Astrocyte (in vitro differentiated cells and primary cell): ENCODE measurements around the gene YTHDF1. TPM values are rescaled to one million over a fixed set of nuclear protein-coding genes. Genes with fewer than 3 reads are reported as not detected.
"Not testable (repeated sequence)": the region's sequence is repeated elsewhere in the genome, so short reads cannot be mapped to it uniquely, and the experiment has no call there.

Source experiments
- DNase-seq: peaks from one replicate; pipeline ENCODE4 v3.0.0-alpha.2; 2010; ENCODE audit warnings: low read depth
- FAIRE-seq: peaks from 2 replicates; lab custom pipeline; 2011; peaks lifted over from hg19 to GRCh38; lab: Jason Lieb, UNC
- H2AFZ ChIP-seq: 2 replicates; pipeline ENCODE4 v1.6.0; 2012; ENCODE audit warnings: low read depth, low read length, inconsistent platforms
- H3K27ac ChIP-seq: 2 replicates; pipeline ENCODE4 v1.5.1; 2011; ENCODE audit warnings: low read depth, low read length, inconsistent platforms
- H3K27me3 ChIP-seq: 2 replicates; pipeline ENCODE4 v1.6.0; 2011; ENCODE audit warnings: low read length, inconsistent platforms; ENCODE audit not compliant: insufficient read depth
- H3K36me3 ChIP-seq: 2 replicates; pipeline ENCODE4 v1.5.1; 2011; ENCODE audit warnings: low read length, inconsistent platforms; ENCODE audit not compliant: insufficient read depth
- H3K4me1 ChIP-seq: 2 replicates; pipeline ENCODE4 v1.5.1; 2011; ENCODE audit warnings: low read length, inconsistent platforms; ENCODE audit not compliant: insufficient read depth
- H3K4me2 ChIP-seq: 2 replicates; pipeline ENCODE4 v1.6.0; 2012; ENCODE audit warnings: low read length, inconsistent platforms
- H3K4me3 ChIP-seq: 2 replicates; pipeline ENCODE4 v1.5.1; 2011; ENCODE audit warnings: low read depth, mild to moderate bottlenecking, low read length, inconsistent platforms; ENCODE audit not compliant: insufficient read depth
- H3K79me2 ChIP-seq: 2 replicates; pipeline ENCODE4 v1.6.0; 2012; ENCODE audit warnings: mild to moderate bottlenecking, low read length, inconsistent platforms; ENCODE audit not compliant: insufficient read depth
- H3K9ac ChIP-seq: 2 replicates; pipeline ENCODE4 v1.6.0; 2012; ENCODE audit warnings: mild to moderate bottlenecking, low read length, inconsistent platforms
- H3K9me3 ChIP-seq: 2 replicates; pipeline ENCODE4 v1.5.1; 2012; ENCODE audit warnings: low read depth, mild to moderate bottlenecking, low read length, inconsistent platforms; ENCODE audit not compliant: insufficient read depth
- H4K20me1 ChIP-seq: 2 replicates; pipeline ENCODE4 v1.6.0; 2012; ENCODE audit warnings: low read length, inconsistent platforms; ENCODE audit not compliant: insufficient read depth
- H3K27ac Mint-ChIP-seq: one replicate; pipeline ENCODE4 v1.8.0; 2021; ENCODE audit warnings: mild to moderate bottlenecking, mixed read lengths; ENCODE audit not compliant: unreplicated experiment
- H3K27me3 Mint-ChIP-seq: one replicate; pipeline ENCODE4 v1.8.0; 2021; ENCODE audit warnings: low read depth, mixed read lengths; ENCODE audit not compliant: unreplicated experiment
- H3K36me3 Mint-ChIP-seq: one replicate; pipeline ENCODE4 v1.8.0; 2021; ENCODE audit warnings: low read depth, mixed read lengths; ENCODE audit not compliant: unreplicated experiment
- H3K4me1 Mint-ChIP-seq: one replicate; pipeline ENCODE4 v1.8.0; 2021; ENCODE audit warnings: low read depth, mixed read lengths; ENCODE audit not compliant: unreplicated experiment
- H3K4me3 Mint-ChIP-seq: one replicate; pipeline ENCODE4 v1.8.0; 2021; ENCODE audit warnings: mild to moderate bottlenecking, moderate library complexity, mixed read lengths; ENCODE audit not compliant: unreplicated experiment
- H3K9me3 Mint-ChIP-seq: one replicate; pipeline ENCODE4 v1.8.0; 2021; ENCODE audit warnings: mild to moderate bottlenecking, mixed read lengths; ENCODE audit not compliant: unreplicated experiment
- EZH2 ChIP-seq: IDR thresholded peaks from 2 replicates; pipeline ENCODE4 v1.6.1; 2012; ENCODE audit warnings: mild to moderate bottlenecking, low read length, inconsistent platforms; ENCODE audit not compliant: insufficient read depth
- total RNA-seq: library from RNA; stranded (reverse); gene quantifications from 2 replicates; pipeline ENCODE4 v1.2.1, GENCODE V29; 2021
- TF ChIP-seq, protein P1 (sequence below): IDR thresholded peaks from 2 replicates; pipeline ENCODE4 v1.5.1; 2011; ENCODE audit warnings: low read depth, mild to moderate bottlenecking, inconsistent platforms, low read length, moderate library complexity; ENCODE audit not compliant: insufficient read depth

YTHDF1 gene
- total RNA-seq, 1 donor from 2014 or later, result 107 TPM

DNA sequence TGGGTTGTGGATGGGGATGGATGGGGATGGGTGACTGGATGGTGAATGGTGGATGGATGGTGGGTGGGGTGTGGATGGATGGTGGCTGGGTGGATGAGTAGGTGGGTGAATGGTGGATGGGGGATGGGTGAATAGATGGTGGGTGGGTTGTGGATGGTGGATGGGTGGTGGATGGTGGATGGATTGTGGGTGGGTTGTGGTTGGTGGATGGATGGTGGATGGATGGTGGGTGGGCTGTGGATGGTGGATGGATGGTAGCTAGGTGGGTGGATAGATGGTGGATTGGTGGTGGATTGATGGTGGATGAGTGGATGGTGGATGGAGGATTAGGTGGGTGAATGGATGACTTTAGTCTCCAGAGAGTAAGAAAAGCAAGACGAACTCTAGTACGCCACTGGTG lies 57.6 kb downstream of the YTHDF1 start:
- H3K9ac ChIP-seq, result no peak overlapping the region
- DNase-seq (no peak), FAIRE-seq (no peak)
- H3K36me3 ChIP-seq, result no peaks in the 10 kb centered on the region
- Mint-ChIP-seq H3K27me3 (peaks cover 52% of the 10 kb centered on the region), H3K4me1 (no peaks in the 10 kb centered on the region), H3K4me3 (no peak overlapping the region), H3K27ac (no peak overlapping the region), H3K36me3 (peaks cover 3% of the 10 kb centered on the region), H3K9me3 (peaks cover 4% of the 10 kb centered on the region)
- H3K4me1 ChIP-seq, result no peaks in the 10 kb centered on the region
- no peak overlapping the region for H3K4me3 ChIP-seq
- H4K20me1 ChIP-seq, result no peaks in the 10 kb centered on the region
- no peak overlapping the region for H3K4me2 ChIP-seq
- H3K27me3 ChIP-seq, result peaks cover 16% of the 10 kb centered on the region
- no peak for TF ChIP-seq EZH2
- TF ChIP-seq, protein P1, sequence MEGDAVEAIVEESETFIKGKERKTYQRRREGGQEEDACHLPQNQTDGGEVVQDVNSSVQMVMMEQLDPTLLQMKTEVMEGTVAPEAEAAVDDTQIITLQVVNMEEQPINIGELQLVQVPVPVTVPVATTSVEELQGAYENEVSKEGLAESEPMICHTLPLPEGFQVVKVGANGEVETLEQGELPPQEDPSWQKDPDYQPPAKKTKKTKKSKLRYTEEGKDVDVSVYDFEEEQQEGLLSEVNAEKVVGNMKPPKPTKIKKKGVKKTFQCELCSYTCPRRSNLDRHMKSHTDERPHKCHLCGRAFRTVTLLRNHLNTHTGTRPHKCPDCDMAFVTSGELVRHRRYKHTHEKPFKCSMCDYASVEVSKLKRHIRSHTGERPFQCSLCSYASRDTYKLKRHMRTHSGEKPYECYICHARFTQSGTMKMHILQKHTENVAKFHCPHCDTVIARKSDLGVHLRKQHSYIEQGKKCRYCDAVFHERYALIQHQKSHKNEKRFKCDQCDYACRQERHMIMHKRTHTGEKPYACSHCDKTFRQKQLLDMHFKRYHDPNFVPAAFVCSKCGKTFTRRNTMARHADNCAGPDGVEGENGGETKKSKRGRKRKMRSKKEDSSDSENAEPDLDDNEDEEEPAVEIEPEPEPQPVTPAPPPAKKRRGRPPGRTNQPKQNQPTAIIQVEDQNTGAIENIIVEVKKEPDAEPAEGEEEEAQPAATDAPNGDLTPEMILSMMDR, result no peak
- no peak overlapping the region for H3K27ac ChIP-seq
- no peaks in the 10 kb centered on the region for H3K79me2 ChIP-seq
- no peak overlapping the region for H2AFZ ChIP-seq
- H3K9me3 ChIP-seq, result no peaks in the 10 kb centered on the region

DNA sequence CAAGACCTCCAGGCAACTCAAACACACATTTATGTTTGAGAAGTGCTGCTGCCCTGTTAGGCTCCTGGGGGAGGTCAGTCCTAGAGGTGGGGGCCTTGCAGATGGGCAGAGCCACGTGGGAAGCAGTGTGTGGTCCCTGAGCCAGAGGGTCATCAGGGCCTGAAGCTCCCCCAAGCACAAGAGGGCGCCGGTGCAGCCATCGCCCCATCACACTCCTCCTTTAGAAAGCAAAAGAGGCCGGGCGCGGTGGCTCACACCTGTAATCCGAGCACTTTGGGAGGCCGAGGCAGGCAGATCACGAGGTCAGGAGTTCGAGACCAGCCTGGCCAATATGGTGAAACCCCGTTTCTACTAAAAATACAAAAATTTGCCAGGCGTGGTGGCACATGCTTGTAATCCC lies 58.5 kb downstream of the YTHDF1 start:
- DNase-seq, result not testable (repeated sequence)
- peaks cover 46% of the 10 kb centered on the region for H3K27me3 Mint-ChIP-seq

DNA sequence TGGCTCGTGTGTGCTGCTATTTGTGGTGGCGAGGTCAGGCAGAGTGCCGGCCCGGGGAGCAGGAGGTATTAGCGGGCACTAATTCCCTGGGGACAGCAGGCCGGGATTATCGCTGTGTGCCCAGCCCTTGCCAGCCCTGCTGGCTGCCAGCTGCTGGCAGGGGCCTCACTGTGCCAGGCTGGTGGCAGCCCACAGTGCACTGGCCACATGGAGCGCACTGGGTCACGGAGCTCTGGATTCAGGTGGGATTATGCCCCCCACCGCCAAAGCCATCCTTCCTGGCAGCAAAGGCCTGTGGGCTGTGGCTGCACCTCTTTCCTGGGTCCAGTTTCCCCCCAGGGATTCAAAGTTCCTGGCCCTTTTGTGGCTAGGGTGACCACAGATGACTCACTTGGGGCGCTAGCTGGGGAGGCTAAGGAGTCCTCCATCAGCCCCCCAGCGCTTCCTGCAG lies 59.7 kb downstream of the YTHDF1 start:
- no peaks in the 10 kb centered on the region for H3K9me3 Mint-ChIP-seq
- H3K9ac ChIP-seq, result no peak overlapping the region
- H2AFZ ChIP-seq, result no peak overlapping the region
- no peak overlapping the region for H3K27ac Mint-ChIP-seq
- H3K4me1 Mint-ChIP-seq, result no peaks in the 10 kb centered on the region
- TF ChIP-seq EZH2, result no peak
- TF ChIP-seq, protein P1, result no peak
- H4K20me1 ChIP-seq, result no peaks in the 10 kb centered on the region
- no peak overlapping the region for H3K4me3 ChIP-seq
- no peaks in the 10 kb centered on the region for H3K4me1 ChIP-seq
- peaks cover 13% of the 10 kb centered on the region for H3K27me3 ChIP-seq
- no peak overlapping the region for H3K27ac ChIP-seq
- no peak overlapping the region for H3K4me3 Mint-ChIP-seq
- H3K4me2 ChIP-seq, result no peak overlapping the region
- H3K36me3 Mint-ChIP-seq, result no peaks in the 10 kb centered on the region
- no peak for DNase-seq
- no peaks in the 10 kb centered on the region for H3K9me3 ChIP-seq
- H3K79me2 ChIP-seq, result no peaks in the 10 kb centered on the region
- no peak for FAIRE-seq
- H3K36me3 ChIP-seq, result no peaks in the 10 kb centered on the region
- H3K27me3 Mint-ChIP-seq, result peaks cover 36% of the 10 kb centered on the region

More for the DNA sequence above, 58.5 kb downstream of the YTHDF1 start:
- H3K4me1 Mint-ChIP-seq, H3K4me3 ChIP-seq, H3K36me3 Mint-ChIP-seq, H3K36me3 ChIP-seq, H3K4me3 Mint-ChIP-seq, H2AFZ ChIP-seq, H3K9ac ChIP-seq, H4K20me1 ChIP-seq, H3K27ac ChIP-seq, H3K27ac Mint-ChIP-seq, H3K9me3 ChIP-seq, H3K4me1 ChIP-seq, H3K9me3 Mint-ChIP-seq, H3K4me2 ChIP-seq, H3K79me2 ChIP-seq, FAIRE-seq: not testable (repeated sequence)
- peaks cover 12% of the 10 kb centered on the region for H3K27me3 ChIP-seq
